CD14-positive monocyte (primary cell): ENCODE measurements around the gene ASCC1. TPM values are rescaled to one million over a fixed set of nuclear protein-coding genes. Genes with fewer than 3 reads are reported as not detected.

Experiments
- DNase-seq, 3 donors: peaks; one replicate each; pipeline ENCODE4 v3.0.0-alpha.2; 2011 to 2022
- H2AFZ ChIP-seq: 2 replicates; pipeline ENCODE4 v1.6.0; 2012; ENCODE audit warnings: mild to moderate bottlenecking, low read depth, low read length, inconsistent platforms; ENCODE audit not compliant: insufficient read depth, poor library complexity, severe bottlenecking
- H3K27ac ChIP-seq, 2 donors: 1 replicate in 1 of 2; 2 replicates in 1 of 2; pipeline ENCODE4 v1.5.1; 2012 to 2013; ENCODE audit warnings: low read length in 2 of 2, control low read depth in 1 of 2, inconsistent platforms in 1 of 2, low read depth in 1 of 2, mild to moderate bottlenecking in 1 of 2
- H3K27me3 ChIP-seq, 2 donors: one replicate each; pipeline versions ENCODE4 v1.6.0 to v1.6.1; 2011 to 2013; ENCODE audit warnings: low read length in 2 of 2; ENCODE audit not compliant: control insufficient read depth in 2 of 2, insufficient read depth in 2 of 2
- H3K36me3 ChIP-seq, 2 donors: replicated peaks in 1 of 2; 1 replicate in 1 of 2; 2 replicates in 1 of 2; pipeline versions ENCODE4 v1.5.1 to v1.6.1; 2012 to 2013; ENCODE audit warnings: low read length in 2 of 2, control low read depth in 1 of 2, inconsistent platforms in 1 of 2, mild to moderate bottlenecking in 1 of 2; ENCODE audit not compliant: insufficient read depth in 2 of 2, control insufficient read depth in 1 of 2
- H3K4me1 ChIP-seq, 2 donors: 1 replicate in 1 of 2; 2 replicates in 1 of 2; pipeline versions ENCODE4 v1.5.1 to v1.6.1; 2012 to 2013; ENCODE audit warnings: low read length in 2 of 2, control low read depth in 1 of 2, inconsistent platforms in 1 of 2, mild to moderate bottlenecking in 1 of 2, moderate library complexity in 1 of 2; ENCODE audit not compliant: insufficient read depth in 2 of 2, control insufficient read depth in 1 of 2
- H3K4me2 ChIP-seq: replicated peaks from 2 replicates; pipeline ENCODE3; 2012; ENCODE audit warnings: low read length, moderate library complexity, mild to moderate bottlenecking; ENCODE audit not compliant: poor library complexity, severe bottlenecking; ENCODE audit errors: extremely low read depth
- H3K4me3 ChIP-seq, 3 experiments: fragments of 200-600 bp in 1 of 3; sonication (generic) in 1 of 3; replicated peaks in 1 of 3; 1 replicate in 2 of 3; 2 replicates in 1 of 3; pipeline ENCODE4 v1.5.1; 2011 to 2013; ENCODE audit warnings: low read length in 3 of 3, mild to moderate bottlenecking in 3 of 3, control low read depth in 2 of 3, low read depth in 2 of 3, inconsistent platforms in 1 of 3, moderate library complexity in 1 of 3
- H3K79me2 ChIP-seq: 2 replicates; pipeline ENCODE4 v1.6.0; 2012; ENCODE audit warnings: mild to moderate bottlenecking, control low read depth, inconsistent platforms, low read length, moderate library complexity; ENCODE audit not compliant: insufficient read depth
- H3K9ac ChIP-seq: 2 replicates; pipeline ENCODE4 v1.6.0; 2017; ENCODE audit warnings: low read length, mild to moderate bottlenecking; ENCODE audit not compliant: insufficient read depth, poor library complexity, severe bottlenecking
- H3K9me3 ChIP-seq, 2 donors: replicated peaks in 1 of 2; 1 replicate in 1 of 2; 2 replicates in 1 of 2; pipeline versions ENCODE4 v1.5.1 to v1.6.1; 2012 to 2013; ENCODE audit warnings: low read length in 2 of 2, control low read depth in 1 of 2; ENCODE audit not compliant: control insufficient read depth in 1 of 2, insufficient read depth in 1 of 2
- H4K20me1 ChIP-seq: 2 replicates; pipeline ENCODE4 v1.6.0; 2012; ENCODE audit warnings: mild to moderate bottlenecking, low read length, control low read depth, moderate library complexity; ENCODE audit not compliant: insufficient read depth
- H3K27ac Mint-ChIP-seq, 7 donors: one replicate each; pipeline ENCODE4 v1.8.0; 2020; ENCODE audit warnings: mild to moderate bottlenecking in 7 of 7, mixed read lengths in 7 of 7, moderate library complexity in 6 of 7, inconsistent platforms in 2 of 7
- H3K27me3 Mint-ChIP-seq, 3 donors: one replicate each; pipeline ENCODE4 v1.8.0; 2021 to 2022; ENCODE audit warnings: low read depth in 3 of 3, mild to moderate bottlenecking in 3 of 3, mixed read lengths in 3 of 3, moderate library complexity in 3 of 3, inconsistent platforms in 1 of 3
- H3K36me3 Mint-ChIP-seq, 2 donors: one replicate each; pipeline ENCODE4 v1.8.0; 2020; ENCODE audit warnings: mixed read lengths in 2 of 2, inconsistent platforms in 1 of 2, mild to moderate bottlenecking in 1 of 2
- H3K4me1 Mint-ChIP-seq: one replicate; pipeline ENCODE4 v1.8.0; 2020; ENCODE audit warnings: mild to moderate bottlenecking, mixed read lengths
- H3K4me3 Mint-ChIP-seq, 2 donors: one replicate each; pipeline ENCODE4 v1.8.0; 2020; ENCODE audit warnings: mild to moderate bottlenecking in 2 of 2, mixed read lengths in 2 of 2, moderate library complexity in 1 of 2
- H3K9me3 Mint-ChIP-seq, 7 donors: one replicate each; pipeline ENCODE4 v1.8.0; 2020 to 2022; ENCODE audit warnings: mixed read lengths in 7 of 7, mild to moderate bottlenecking in 6 of 7, moderate library complexity in 6 of 7, inconsistent platforms in 2 of 7
- CTCF ChIP-seq: fragments of 200-600 bp; IDR thresholded peaks from one replicate; pipeline ENCODE4 v1.8.0; 2022; ENCODE audit warnings: antibody characterized with exemption, mild to moderate bottlenecking
- WGBS: methylation state at CpG from one replicate; pipeline ENCODE4 v1.1.5; 2013; ENCODE audit warnings: missing lambda C conversion rate; ENCODE audit not compliant: insufficient coverage; 5-methylcytosine and 5-hydroxymethylcytosine counted together
- intact Hi-C, 2 donors: fragments of 100-400 bp; cut with micrococcal nuclease; formaldehyde crosslinking; loops; one replicate each; pipeline versions ENCODE4 v1.15.0 to v1.15.1; 2023
- polyA plus RNA-seq, 3 donors: library from polyadenylated mRNA; depleted of rRNA in 1 of 3; unstranded in 2 of 3; stranded (reverse) in 1 of 3; fragments of 300-500 nt in 2 of 3; fragments of >200 nt in 1 of 3; fragmentation: Illumina TruSeq in 2 of 3; gene quantifications; 1 replicate in 2 of 3; 2 replicates in 1 of 3; pipeline ENCODE4 v1.2.3, GENCODE V29; 2012 to 2021

Gene ASCC1
- polyA plus RNA-seq, 3 donors = 8.2 to 20.9 (median 17.9) TPM

GRCh38 chr10:72090326-72090725, 125.8 kb downstream of the ASCC1 start:
- Mint-ChIP-seq H3K27ac (no peak overlapping the region), H3K9me3 (peaks cover 0 to 25% (median 6%) of the 10 kb centered on the region in 7 donors), H3K36me3 (peaks cover 7 to 16% of the 10 kb centered on the region in 2 donors), H3K4me3 (no peak overlapping the region), H3K4me1 (peaks cover 50% of the 10 kb centered on the region), H3K27me3 (peaks cover 32 to 40% (median 33%) of the 10 kb centered on the region in 3 donors)
- no peak for DNase-seq
- Histone ChIP-seq H4K20me1 (no peaks in the 10 kb centered on the region), H3K9ac (no peak overlapping the region), H3K4me2 (no peak overlapping the region), H3K36me3 (no peaks in the 10 kb centered on the region), H3K27me3 (peaks cover 25 to 33% of the 10 kb centered on the region in 2 donors), H3K79me2 (no peaks in the 10 kb centered on the region), H3K27ac (no peak overlapping the region), H2AFZ (no peak overlapping the region), H3K4me3 (no peak overlapping the region), H3K9me3 (no peaks in the 10 kb centered on the region), H3K4me1 (peaks cover 34 to 35% of the 10 kb centered on the region in 2 donors)
- no peak for TF ChIP-seq CTCF
- WGBS = no CpG with 5 or more reads among the region's 3 CpGs
- intact Hi-C loops = no loop called here

- Mint-ChIP-seq H3K4me3 (no peak overlapping the region), H3K9me3 (peaks cover 0 to 25% (median 6%) of the 10 kb centered on the region in 7 donors), H3K27me3 (peaks cover 32 to 43% (median 34%) of the 10 kb centered on the region in 3 donors), H3K4me1 (peaks cover 48% of the 10 kb centered on the region), H3K27ac (peak overlapping the region in 1 of 7 donors; percentile 12), H3K36me3 (peaks cover 7 to 15% of the 10 kb centered on the region in 2 donors)
- Histone ChIP-seq H3K79me2 (no peaks in the 10 kb centered on the region), H4K20me1 (no peaks in the 10 kb centered on the region), H3K27ac (no peak overlapping the region), H3K4me1 (peaks cover 33 to 34% of the 10 kb centered on the region in 2 donors), H3K9me3 (no peaks in the 10 kb centered on the region), H2AFZ (no peak overlapping the region), H3K4me2 (no peak overlapping the region), H3K4me3 (no peak overlapping the region), H3K9ac (no peak overlapping the region), H3K27me3 (peaks cover 25 to 35% of the 10 kb centered on the region in 2 donors), H3K36me3 (no peaks in the 10 kb centered on the region)
- no peak for TF ChIP-seq CTCF
- intact Hi-C loops = no loop called here
- WGBS = 42% methylated on average over 2 of the region's 6 CpGs
- DNase-seq = no peak
These were observed 126.5 kb downstream of the ASCC1 start for GRCh38 chr10:72089618-72090017.
